Muscle of leg (tissue), 11 donors: ENCODE results near the gene FNDC3B. TPM values are rescaled to one million over a fixed set of nuclear protein-coding genes. Genes with fewer than 3 reads are reported as not detected.

Experiments used
- DNase-seq: peaks from one replicate; pipeline ENCODE4 v3.0.0; 2013
- H3K27ac ChIP-seq: one replicate; pipeline ENCODE4 v1.5.1; 2013; ENCODE audit warnings: mild to moderate bottlenecking, low read length, control low read depth
- H3K27me3 ChIP-seq: one replicate; pipeline ENCODE4 v1.6.1; 2013; ENCODE audit warnings: low read length; ENCODE audit not compliant: control insufficient read depth, insufficient read depth
- H3K36me3 ChIP-seq: one replicate; pipeline ENCODE4 v1.6.1; 2013; ENCODE audit warnings: low read length; ENCODE audit not compliant: control insufficient read depth, insufficient read depth
- H3K4me1 ChIP-seq: one replicate; pipeline ENCODE4 v1.6.1; 2013; ENCODE audit warnings: low read length; ENCODE audit not compliant: control insufficient read depth, insufficient read depth
- H3K4me3 ChIP-seq: one replicate; pipeline ENCODE4 v1.5.1; 2013; ENCODE audit warnings: low read length, control low read depth
- H3K9me3 ChIP-seq: replicated peaks from 2 replicates; pipeline ENCODE4 v1.6.1; 2013; ENCODE audit warnings: low read depth, low read length; ENCODE audit not compliant: control insufficient read depth
- WGBS: methylation state at CpG from one replicate; pipeline ENCODE4 v1.1.5; 2013; ENCODE audit warnings: missing lambda C conversion rate; ENCODE audit not compliant: insufficient coverage; 5-methylcytosine and 5-hydroxymethylcytosine counted together
- polyA plus RNA-seq, 8 donors: library from polyadenylated mRNA; unstranded; fragments of 120-200 nt; gene quantifications; one replicate each; pipeline versions ENCODE4 v1.2.1 to v1.2.3, GENCODE V29; 2013; ENCODE audit warnings: inconsistent platforms in 1 of 8, low replicate concordance in 1 of 8; ENCODE audit not compliant: insufficient read length in 8 of 8, insufficient read depth in 1 of 8
- total RNA-seq: library from RNA; stranded (reverse); fragments of 120-200 nt; gene quantifications from one replicate; pipeline ENCODE4 v1.2.4, GENCODE V29; 2013

The FNDC3B gene
- total and polyA plus RNA-seq, 9 donors = 35.1 to 98.8 (median 58.3) TPM

DNA sequence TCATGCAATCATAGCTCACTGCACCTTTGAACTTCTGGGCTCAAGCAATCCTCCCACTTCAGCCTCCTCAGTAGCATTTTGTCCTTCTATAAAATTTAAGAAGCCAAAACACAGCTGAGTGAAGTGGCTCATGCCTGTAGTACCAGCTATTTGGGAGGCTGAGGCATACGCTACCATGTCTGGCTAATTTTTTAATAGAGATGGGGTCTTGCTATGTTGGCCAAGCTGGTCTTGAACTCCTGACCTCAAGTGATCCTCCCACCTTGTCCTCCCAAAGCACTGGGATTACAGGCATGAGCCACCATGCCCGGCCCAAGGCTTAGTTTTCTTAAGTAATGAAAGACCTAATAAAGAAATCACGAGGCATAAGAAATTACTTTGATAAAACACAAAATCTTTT is 14.7 kb upstream of the FNDC3B start:
- DNase-seq = no peak
- no CpG with 5 or more reads among the region's 3 CpGs for WGBS
- Histone ChIP-seq H3K9me3 (no peaks in the 10 kb centered on the region), H3K27me3 (no peaks in the 10 kb centered on the region), H3K4me3 (no peak overlapping the region), H3K27ac (no peak overlapping the region), H3K36me3 (no peaks in the 10 kb centered on the region), H3K4me1 (no peaks in the 10 kb centered on the region)

GRCh38 chr3:172029425-172030098 is 9.8 kb upstream of the FNDC3B start:
- no CpG with 5 or more reads among the region's 3 CpGs for WGBS
- H3K4me3 ChIP-seq = no peak overlapping the region
- H3K9me3 ChIP-seq = no peaks in the 10 kb centered on the region
- DNase-seq = no peak
- H3K4me1 ChIP-seq = no peaks in the 10 kb centered on the region
- H3K36me3 ChIP-seq = no peaks in the 10 kb centered on the region
- no peak overlapping the region for H3K27ac ChIP-seq
- H3K27me3 ChIP-seq = no peaks in the 10 kb centered on the region

- Histone ChIP-seq H3K27ac (no peak overlapping the region), H3K9me3 (no peaks in the 10 kb centered on the region), H3K4me1 (no peaks in the 10 kb centered on the region), H3K27me3 (no peaks in the 10 kb centered on the region), H3K36me3 (no peaks in the 10 kb centered on the region), H3K4me3 (no peak overlapping the region)
- no peak for DNase-seq
- WGBS = 69% methylated on average over 2 of the region's 2 CpGs
Measured at GRCh38 chr3:172030181-172030580, 9.2 kb upstream of the FNDC3B start.

- no peaks in the 10 kb centered on the region for H3K4me1 ChIP-seq
- H3K27me3 ChIP-seq = no peaks in the 10 kb centered on the region
- no peak overlapping the region for H3K27ac ChIP-seq
- no peaks in the 10 kb centered on the region for H3K36me3 ChIP-seq
- WGBS = no CpG with 5 or more reads among the region's 3 CpGs
- DNase-seq = no peak
- H3K4me3 ChIP-seq = no peak overlapping the region
- H3K9me3 ChIP-seq = no peaks in the 10 kb centered on the region
Measured at GRCh38 chr3:172031996-172032395, 7.4 kb upstream of the FNDC3B start.

DNA sequence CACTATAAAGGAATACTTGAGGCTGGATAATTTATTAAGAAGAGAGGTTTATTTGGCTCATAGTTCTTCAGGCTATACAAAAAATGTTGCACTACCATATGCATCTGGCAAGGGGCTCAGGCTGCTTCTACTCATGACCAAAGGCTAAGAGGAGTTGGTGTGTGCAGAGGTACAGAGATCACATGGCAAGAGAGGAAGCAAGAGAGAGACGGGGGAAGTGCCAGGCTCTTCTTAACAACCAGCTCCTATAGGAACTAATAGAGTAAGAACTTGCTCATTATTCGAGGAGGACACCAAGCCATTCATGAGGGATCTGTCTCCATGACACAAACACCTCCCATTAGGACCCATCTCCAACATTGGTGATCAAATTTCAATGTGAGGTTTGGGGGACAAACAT is 6.0 kb upstream of the FNDC3B start:
- Histone ChIP-seq H3K4me1 (no peaks in the 10 kb centered on the region), H3K27me3 (no peaks in the 10 kb centered on the region), H3K9me3 (no peaks in the 10 kb centered on the region), H3K4me3 (no peak overlapping the region), H3K36me3 (no peaks in the 10 kb centered on the region), H3K27ac (no peak overlapping the region)
- WGBS = no CpG with 5 or more reads among the region's 2 CpGs
- DNase-seq = no peak

GRCh38 chr3:172034786-172035685 is 4.3 kb upstream of the FNDC3B start:
- 66% methylated on average over 4 of the region's 9 CpGs for WGBS
- H3K4me3 ChIP-seq = no peak overlapping the region

GRCh38 chr3:172036541-172037215 is 2.7 kb upstream of the FNDC3B start:
- H3K9me3 ChIP-seq = no peaks in the 10 kb centered on the region
- no peak overlapping the region for H3K4me3 ChIP-seq
- H3K27me3 ChIP-seq = no peaks in the 10 kb centered on the region
- no peak overlapping the region for H3K27ac ChIP-seq
- DNase-seq = no peak
- H3K36me3 ChIP-seq = no peaks in the 10 kb centered on the region
- peaks cover 7% of the 10 kb centered on the region for H3K4me1 ChIP-seq

More at GRCh38 chr3:172034786-172035685, 4.3 kb upstream of the FNDC3B start:
- Histone ChIP-seq H3K4me1 (peaks cover 4% of the 10 kb centered on the region), H3K36me3 (no peaks in the 10 kb centered on the region), H3K27ac (no peak overlapping the region), H3K27me3 (no peaks in the 10 kb centered on the region), H3K9me3 (no peaks in the 10 kb centered on the region)
- no peak for DNase-seq

DNA sequence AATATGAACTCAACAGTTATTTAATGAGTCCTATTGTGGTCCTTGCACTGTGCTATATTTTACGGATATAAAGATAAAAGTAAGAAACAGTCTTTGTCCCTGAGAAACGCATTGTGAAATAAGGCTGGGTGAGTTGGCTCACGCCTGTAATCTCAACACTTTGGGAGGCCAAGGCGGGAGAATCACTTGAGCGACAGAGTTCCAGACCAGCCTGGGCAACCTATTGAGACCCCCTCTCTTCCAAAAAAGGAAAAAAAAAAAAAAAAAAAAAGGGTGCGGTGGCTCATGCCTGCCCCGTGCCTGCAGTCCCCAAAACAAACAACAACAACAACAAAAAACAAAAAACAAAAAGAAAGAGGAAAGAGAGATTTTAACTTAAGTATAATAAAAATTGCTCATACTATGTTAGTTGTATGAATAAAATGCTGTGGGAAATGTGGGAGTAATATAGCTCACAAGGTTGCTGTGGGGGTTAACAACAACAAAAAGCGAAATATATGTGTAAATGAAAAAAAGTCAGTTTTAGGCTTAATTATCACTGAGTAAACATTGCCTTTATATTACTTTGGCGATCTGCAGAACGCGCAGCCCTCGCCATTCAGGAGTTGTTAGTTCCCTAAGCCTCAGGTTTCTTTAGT is 461 bp upstream of the FNDC3B start:
- no peak for DNase-seq
- Histone ChIP-seq H3K9me3 (no peaks in the 10 kb centered on the region), H3K36me3 (no peaks in the 10 kb centered on the region), H3K4me3 (peak overlapping the region; percentile 92), H3K4me1 (peaks cover 13% of the 10 kb centered on the region), H3K27ac (peak overlapping the region; percentile 99), H3K27me3 (no peaks in the 10 kb centered on the region)
- 0% methylated on average over 4 of the region's 12 CpGs for WGBS

DNA sequence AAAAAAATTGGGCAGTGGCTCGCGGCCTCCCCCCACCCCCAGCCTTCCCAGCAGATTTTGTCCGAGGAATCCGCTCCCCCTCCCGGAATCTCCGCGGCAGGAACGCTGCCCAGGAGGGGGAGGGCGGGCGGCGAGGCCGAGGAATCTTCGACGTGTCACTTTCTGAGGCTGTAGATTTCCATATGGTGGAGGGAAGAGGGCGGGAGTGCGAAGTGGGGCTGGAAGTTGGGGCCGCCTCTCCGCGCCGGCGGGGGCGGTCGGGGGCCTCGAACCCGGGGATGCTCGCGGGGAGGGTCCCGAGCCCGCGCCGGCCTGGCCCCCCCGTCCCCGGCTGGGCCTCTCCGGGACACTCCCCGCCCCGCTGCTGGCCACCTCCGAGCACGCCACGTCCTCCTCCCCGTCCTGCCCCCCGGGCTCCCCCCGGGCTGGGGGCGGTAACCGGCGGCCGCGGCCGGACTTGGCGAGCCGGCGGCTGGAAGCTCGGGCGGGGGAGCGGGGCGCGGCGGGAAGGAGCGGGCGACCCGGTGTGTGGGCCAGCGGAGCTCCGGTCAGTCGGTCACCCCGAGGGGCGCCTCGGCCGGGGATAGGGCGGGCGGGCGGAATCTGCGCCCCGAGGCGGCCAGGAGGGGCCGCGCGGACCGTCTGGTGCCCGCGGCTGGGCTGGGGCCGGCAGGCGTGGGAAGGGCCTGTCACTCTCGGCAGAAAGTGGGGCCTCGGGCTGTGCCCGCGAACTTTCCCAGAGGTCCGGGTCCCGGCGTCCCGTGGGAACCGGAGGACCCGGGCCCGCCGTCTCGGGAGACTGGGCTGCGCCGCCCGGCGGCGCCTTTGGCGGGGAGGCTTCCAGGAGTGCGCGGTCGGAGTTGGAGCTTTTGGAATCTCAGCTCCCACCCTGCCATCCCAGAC is 951 bp downstream of the FNDC3B start:
- Histone ChIP-seq H3K36me3 (no peaks in the 10 kb centered on the region), H3K4me3 (peak overlapping the region; percentile 92), H3K27me3 (no peaks in the 10 kb centered on the region), H3K4me1 (peaks cover 15% of the 10 kb centered on the region), H3K27ac (peak overlapping the region; percentile 99), H3K9me3 (no peaks in the 10 kb centered on the region)
- WGBS = under 1% methylated on average over 97 of the region's 103 CpGs
- DNase-seq = peak; percentile 95
